HG03196 (cell line): Measurements from ENCODE around the gene KRTAP10-6.
"Not testable (repeated sequence)": the region's sequence is repeated elsewhere in the genome, so short reads cannot be mapped to it uniquely, and the experiment has no call there.

Experiments
- ATAC-seq: cut with Tn5 transposase; IDR thresholded peaks from one replicate; pipeline ENCODE4 v1.9.1; 2021; ENCODE audit not compliant: unreplicated experiment

The KRTAP10-6 gene

GRCh38 chr21:44558695-44559094, 33.6 kb downstream of the KRTAP10-6 start, which contains the start of gene KRTAP10-3:
KRTAP10-3 (minus strand) TSS chr21:44558795; CDS start chr21:44558715, 80 bp downstream.
- ATAC-seq = no peak

DNA sequence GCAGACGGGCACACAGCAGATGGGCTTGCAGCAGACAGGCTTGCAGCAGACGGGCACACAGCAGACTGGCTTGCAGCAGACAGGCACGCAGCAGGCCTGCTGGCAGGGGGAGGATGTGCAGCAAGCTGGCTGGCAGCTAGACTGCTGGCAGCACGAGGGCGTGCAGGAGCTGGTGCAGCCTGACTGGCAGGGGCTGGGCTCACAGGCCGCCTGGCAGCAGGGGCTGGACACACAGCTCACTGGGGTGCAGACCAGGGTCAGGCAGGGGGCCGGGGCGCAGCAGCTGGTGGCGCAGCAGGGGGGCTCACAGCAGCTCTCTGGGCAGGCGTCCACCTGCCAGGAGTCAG, 34.0 kb downstream of the KRTAP10-6 start:
- not testable (repeated sequence) for ATAC-seq

GRCh38 chr21:44557491-44558328, 34.6 kb downstream of the KRTAP10-6 start:
- no peak for ATAC-seq

GRCh38 chr21:44556879-44557278, 35.4 kb downstream of the KRTAP10-6 start:
- ATAC-seq = no peak

GRCh38 chr21:44555200-44555875, 37.0 kb downstream of the KRTAP10-6 start:
- no peak for ATAC-seq

- no peak for ATAC-seq
Measured at GRCh38 chr21:44552681-44553080, 39.6 kb downstream of the KRTAP10-6 start.

GRCh38 chr21:44552136-44552535, 40.2 kb downstream of the KRTAP10-6 start:
- ATAC-seq = no peak

DNA sequence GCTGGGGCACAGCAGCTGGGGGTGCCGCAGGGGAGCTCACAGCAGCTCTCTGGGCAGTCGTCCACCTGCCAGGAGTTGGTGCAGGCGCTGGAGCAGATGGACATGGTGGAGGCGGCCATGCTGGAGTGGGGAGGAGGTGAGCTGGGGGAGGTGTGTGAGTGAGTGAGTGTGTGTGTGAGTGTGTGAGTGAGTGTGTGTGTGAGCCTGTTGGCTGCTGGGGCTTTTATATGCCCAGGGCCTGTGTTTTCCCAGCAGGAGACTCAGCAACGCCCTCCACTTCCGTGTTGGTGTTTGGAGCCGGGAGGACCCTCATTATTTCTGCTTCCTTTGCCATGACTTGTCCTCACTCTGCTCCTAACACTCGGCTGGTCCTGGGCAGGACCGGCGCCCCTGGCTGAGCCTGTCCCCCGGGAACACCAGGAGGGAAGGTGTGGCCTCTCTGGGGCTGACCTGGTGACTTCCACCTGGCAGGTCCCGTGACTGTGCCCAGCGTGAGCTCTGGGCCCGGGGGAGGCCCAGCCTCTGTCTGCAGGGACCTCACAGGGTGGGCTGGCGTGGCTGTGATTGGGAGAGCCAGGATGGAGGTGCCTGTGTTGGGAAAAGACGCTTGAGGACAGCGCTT, 40.9 kb downstream of the KRTAP10-6 start, which contains the start of gene KRTAP10-2:
KRTAP10-2 (minus strand) TSS at position 166 of the 622 bp plus-strand sequence; CDS start at position 119, 47 bp downstream.
- no peak for ATAC-seq

- no peak for ATAC-seq
Measured at GRCh38 chr21:44550807-44551206, 41.5 kb downstream of the KRTAP10-6 start.

DNA sequence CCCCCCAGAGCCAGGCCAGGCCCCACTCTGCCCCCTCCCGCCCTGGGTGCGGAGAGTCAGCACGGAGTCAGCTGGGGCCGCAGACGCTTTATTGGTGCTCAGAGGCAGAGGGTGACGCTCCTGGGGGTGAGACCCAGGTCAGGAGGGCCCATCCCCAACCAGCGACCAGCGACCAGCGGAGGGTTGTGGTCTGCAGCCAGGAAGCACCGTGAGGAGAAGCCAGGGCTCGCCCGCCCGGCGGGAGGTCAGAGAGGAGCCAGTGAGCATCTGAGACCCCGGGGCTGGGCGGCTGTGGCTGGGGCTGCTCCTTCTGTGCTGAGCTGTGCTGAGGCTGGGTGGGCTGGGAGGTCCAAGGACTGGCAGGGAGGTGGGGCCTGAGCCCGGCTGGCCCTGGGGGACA, 42.0 kb downstream of the KRTAP10-6 start:
- not testable (repeated sequence) for ATAC-seq

GRCh38 chr21:44549525-44550211, 42.6 kb downstream of the KRTAP10-6 start:
- ATAC-seq = no peak

GRCh38 chr21:44548922-44549321, 43.4 kb downstream of the KRTAP10-6 start:
- ATAC-seq = no peak

- no peak for ATAC-seq
Measured at GRCh38 chr21:44548381-44548780, 43.9 kb downstream of the KRTAP10-6 start.

DNA sequence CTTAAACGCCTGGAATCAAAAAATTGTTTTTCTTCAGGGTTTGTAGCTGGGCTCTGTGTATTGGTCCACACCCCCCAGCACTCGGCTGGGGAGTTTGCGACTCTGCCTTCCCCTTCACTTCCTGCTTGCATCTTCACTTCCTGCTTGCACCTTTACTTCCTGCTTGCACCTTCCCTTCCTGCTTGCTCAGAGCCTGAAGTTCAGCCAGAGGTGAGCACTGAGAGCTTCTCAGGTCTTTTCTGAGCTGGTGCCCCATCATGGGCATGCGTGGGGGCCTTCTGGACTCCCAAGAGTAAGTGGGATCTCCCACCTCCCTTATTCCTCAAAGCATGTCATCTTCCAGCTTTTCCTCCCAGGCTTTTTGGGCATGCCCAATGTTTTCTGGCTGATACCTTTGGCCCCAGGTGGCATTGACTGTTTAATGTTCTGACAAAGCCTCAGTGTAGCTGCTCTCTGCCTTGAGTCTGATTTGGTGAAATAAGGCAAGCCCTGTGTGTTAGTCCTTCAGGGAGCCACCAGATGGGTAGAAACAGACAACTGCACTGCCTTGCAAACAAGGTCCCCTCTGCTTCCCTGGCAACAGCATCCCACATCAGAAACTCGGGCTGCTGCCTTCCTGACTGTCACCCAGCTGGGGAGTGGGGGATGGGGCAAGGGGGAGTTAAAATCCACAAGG, 44.5 kb downstream of the KRTAP10-6 start:
- ATAC-seq = no peak

GRCh38 chr21:44544566-44544965, 47.7 kb downstream of the KRTAP10-6 start:
- no peak for ATAC-seq

DNA sequence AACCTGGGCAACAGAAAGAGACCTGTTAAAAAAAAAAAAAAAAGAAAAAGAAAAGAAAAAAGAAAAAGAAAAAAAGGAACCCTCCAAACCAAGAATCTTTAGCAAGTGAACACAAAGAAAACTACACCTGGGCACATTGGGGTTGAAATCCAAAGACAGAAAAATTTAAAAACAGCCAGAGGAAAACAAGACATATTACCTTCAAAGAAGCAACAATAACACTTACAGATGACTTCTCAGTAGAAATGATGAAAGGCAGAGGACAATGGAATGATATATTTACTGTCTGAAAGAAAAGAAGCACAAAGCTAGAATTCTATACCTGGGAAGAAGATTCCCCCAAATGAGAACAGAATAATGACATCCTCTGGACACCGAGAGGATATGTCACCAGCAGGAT, 49.6 kb downstream of the KRTAP10-6 start:
- no peak for ATAC-seq
